Heart left ventricle (tissue), 13 donors: ENCODE data around the gene ASPSCR1.

ENCODE experiments used
- POLR2A ChIP-seq, 2 donors: fragments of 450-650 bp; IDR thresholded peaks; one replicate each; pipeline ENCODE4 v1.6.1; 2017; ENCODE audit warnings: antibody characterized with exemption in 2 of 2, mild to moderate bottlenecking in 2 of 2, moderate library complexity in 2 of 2
- TF ChIP-seq, protein P1 (sequence below), 12 donors: fragments of 200-600 bp; sonication (generic) in 4 of 12; IDR thresholded peaks; one replicate each; pipeline versions ENCODE4 v1.5.0 to v1.8.0; 2018 to 2022; ENCODE audit warnings: antibody characterized with exemption in 12 of 12, mild to moderate bottlenecking in 5 of 12
- donor health status: ischemic (EF 13 %, LVEDD 7.1; RV severe dilation, severe dysfunction).
- donor health status: DM: no; HTN: yes; CAD: no.
- donor health status: DM: no; HTN: no; CAD: no.
- donor health status: ischemic (EF 25% LVEDD 6.9; RV normal size, moderate dysfunction).
- donor health status: ischemic (EF 25% LVEDD 5.7; RV mildly dilated, moderate dysfunction).
- donor health status: ischemic (EF 35%, LVEDD 5.7; RV mildly dilated, moderate dysfunction).
- donor health status: nonischemic (EF 11% LVEDD 7.7; RV severe dilation, severe dysfunction).
- donor health status: DM: yes; HTN: yes; CAD: no.
- donor health status: PGD.
- donor health status: ischemic (EF 29% LVEDD 5.4; RV normal size, mild dysfunction).
- donor health status: nonischemic (EF 23%, LVEDD 6.1; RV moderate dilation, normal function).

DNA sequence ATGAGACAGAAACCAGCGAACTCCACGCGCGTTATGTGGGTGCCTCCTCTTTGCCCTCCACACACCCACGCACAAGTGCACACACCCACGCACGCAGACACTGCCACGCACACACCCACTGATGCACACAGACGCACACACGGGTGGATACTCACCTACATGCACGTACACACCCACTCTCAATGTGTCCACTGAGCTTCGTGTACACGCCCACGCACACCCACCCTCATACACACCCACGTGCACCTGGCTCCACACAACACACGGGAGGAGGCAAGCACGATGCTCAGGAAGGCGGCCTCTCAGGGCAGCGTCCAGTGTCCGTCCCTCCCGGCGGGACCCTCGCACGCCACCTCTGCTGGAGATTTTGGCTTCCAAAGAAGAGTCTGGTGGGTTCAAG lies 70.0 kb downstream of the ASPSCR1 start:
- TF ChIP-seq, protein P1, sequence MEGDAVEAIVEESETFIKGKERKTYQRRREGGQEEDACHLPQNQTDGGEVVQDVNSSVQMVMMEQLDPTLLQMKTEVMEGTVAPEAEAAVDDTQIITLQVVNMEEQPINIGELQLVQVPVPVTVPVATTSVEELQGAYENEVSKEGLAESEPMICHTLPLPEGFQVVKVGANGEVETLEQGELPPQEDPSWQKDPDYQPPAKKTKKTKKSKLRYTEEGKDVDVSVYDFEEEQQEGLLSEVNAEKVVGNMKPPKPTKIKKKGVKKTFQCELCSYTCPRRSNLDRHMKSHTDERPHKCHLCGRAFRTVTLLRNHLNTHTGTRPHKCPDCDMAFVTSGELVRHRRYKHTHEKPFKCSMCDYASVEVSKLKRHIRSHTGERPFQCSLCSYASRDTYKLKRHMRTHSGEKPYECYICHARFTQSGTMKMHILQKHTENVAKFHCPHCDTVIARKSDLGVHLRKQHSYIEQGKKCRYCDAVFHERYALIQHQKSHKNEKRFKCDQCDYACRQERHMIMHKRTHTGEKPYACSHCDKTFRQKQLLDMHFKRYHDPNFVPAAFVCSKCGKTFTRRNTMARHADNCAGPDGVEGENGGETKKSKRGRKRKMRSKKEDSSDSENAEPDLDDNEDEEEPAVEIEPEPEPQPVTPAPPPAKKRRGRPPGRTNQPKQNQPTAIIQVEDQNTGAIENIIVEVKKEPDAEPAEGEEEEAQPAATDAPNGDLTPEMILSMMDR (IDR thresholded peaks at IDR 0.05) = no peak
- no peak for TF ChIP-seq POLR2A (IDR thresholded peaks at IDR 0.05)
